Loucy (cell line): ENCODE measurements around the gene SMARCD3.

Source experiments
- H2AFZ ChIP-seq: fragments of 200-600 bp; sonication (generic); 2 replicates; pipeline ENCODE4 v1.6.0; 2016; ENCODE audit warnings: antibody characterized with exemption, mild to moderate bottlenecking, low read length, moderate library complexity
- H3F3A ChIP-seq: fragments of 200-600 bp; 2 replicates; pipeline ENCODE4 v1.6.0; 2016; ENCODE audit warnings: antibody characterized with exemption, low read depth, mild to moderate bottlenecking
- H3K27me3 ChIP-seq: fragments of 200-600 bp; sonication (generic); 2 replicates; pipeline ENCODE4 v1.6.1; 2014; ENCODE audit warnings: low read length, mild to moderate bottlenecking; ENCODE audit not compliant: insufficient read depth, poor library complexity, severe bottlenecking
- H3K36me3 ChIP-seq: fragments of 200-600 bp; sonication (generic); 2 replicates; pipeline ENCODE4 v1.6.1; 2016; ENCODE audit warnings: low read length; ENCODE audit not compliant: insufficient read depth
- H3K4me1 ChIP-seq: fragments of 200-600 bp; sonication (generic); 2 replicates; pipeline ENCODE4 v1.5.1; 2014; ENCODE audit warnings: low read length, mild to moderate bottlenecking; ENCODE audit not compliant: insufficient read depth, poor library complexity, severe bottlenecking
- H3K4me2 ChIP-seq: fragments of 200-600 bp; sonication (generic); 2 replicates; pipeline ENCODE4 v1.6.0; 2014; ENCODE audit warnings: antibody characterized with exemption, low read length, low read depth, mild to moderate bottlenecking; ENCODE audit not compliant: poor library complexity, severe bottlenecking
- H3K4me3 ChIP-seq: fragments of 200-600 bp; sonication (generic); 2 replicates; pipeline ENCODE4 v1.5.1; 2014; ENCODE audit warnings: low read length, mild to moderate bottlenecking, mixed read lengths; ENCODE audit not compliant: poor library complexity, severe bottlenecking
- H3K79me2 ChIP-seq: fragments of 200-600 bp; sonication (generic); 2 replicates; pipeline ENCODE4 v1.6.1; 2014; ENCODE audit warnings: low read length; ENCODE audit not compliant: insufficient read depth
- H3K9ac ChIP-seq: fragments of 200-600 bp; sonication (generic); 2 replicates; pipeline ENCODE4 v1.6.0; 2014; ENCODE audit warnings: mild to moderate bottlenecking, low read depth, low read length, moderate library complexity; ENCODE audit not compliant: poor library complexity, severe bottlenecking
- H3K9me2 ChIP-seq: fragments of 200-600 bp; sonication (generic); replicated peaks from 2 replicates; pipeline ENCODE4 v1.6.1; 2016; ENCODE audit warnings: low read depth, low read length, mixed read lengths
- H3K9me3 ChIP-seq: fragments of 200-600 bp; sonication (generic); 2 replicates; pipeline ENCODE4 v1.6.1; 2014; ENCODE audit warnings: mild to moderate bottlenecking, antibody characterized with exemption, low read length, low read depth; ENCODE audit not compliant: insufficient read depth
- H4K20me1 ChIP-seq: fragments of 200-600 bp; sonication (generic); 2 replicates; pipeline ENCODE4 v1.6.0; 2014; ENCODE audit warnings: antibody characterized with exemption, low read length, mild to moderate bottlenecking; ENCODE audit not compliant: insufficient read depth, poor library complexity, severe bottlenecking
- CTCF ChIP-seq: fragments of 200-600 bp; sonication (generic); conservative IDR thresholded peaks from 2 replicates; pipeline ENCODE4 v1.5.1; 2014; ENCODE audit warnings: mild to moderate bottlenecking, antibody characterized with exemption, low read length
- EZH2phosphoT487 ChIP-seq: fragments of 200-600 bp; IDR thresholded peaks from 2 replicates; pipeline ENCODE4 v1.6.1; 2018; ENCODE audit warnings: antibody characterized with exemption, mild to moderate bottlenecking, moderate library complexity, borderline replicate concordance

Gene SMARCD3

GRCh38 chr7:151275813-151276577 lies 27.5 kb upstream of the SMARCD3 start:
- no peaks in the 10 kb centered on the region for H3K36me3 ChIP-seq
- no peaks in the 10 kb centered on the region for H3K79me2 ChIP-seq
- peaks cover 22% of the 10 kb centered on the region for H3K4me1 ChIP-seq
- no peaks in the 10 kb centered on the region for H3K27me3 ChIP-seq
- H3K9me2 ChIP-seq: no peaks in the 10 kb centered on the region
- peak overlapping the region; percentile 8 for H3K9ac ChIP-seq
- TF ChIP-seq CTCF (no peak), EZH2phosphoT487 (no peak)
- H3F3A ChIP-seq: no peaks in the 10 kb centered on the region
- no peaks in the 10 kb centered on the region for H3K9me3 ChIP-seq
- no peaks in the 10 kb centered on the region for H4K20me1 ChIP-seq
- H2AFZ ChIP-seq: no peak overlapping the region; the same call in 1 of the 2 replicates
- peak overlapping the region; percentile 59 for H3K4me3 ChIP-seq
- H3K4me2 ChIP-seq: peak overlapping the region; percentile 56

GRCh38 chr7:151274936-151275812 lies 26.7 kb upstream of the SMARCD3 start:
- H3K4me3 ChIP-seq: no peak overlapping the region
- no peaks in the 10 kb centered on the region for H3K27me3 ChIP-seq
- H4K20me1 ChIP-seq: no peaks in the 10 kb centered on the region
- H3K79me2 ChIP-seq: no peaks in the 10 kb centered on the region
- TF ChIP-seq EZH2phosphoT487: no peak
- no peak for TF ChIP-seq CTCF
- H3F3A ChIP-seq: no peaks in the 10 kb centered on the region
- no peak overlapping the region for H2AFZ ChIP-seq
- no peaks in the 10 kb centered on the region for H3K36me3 ChIP-seq
- H3K4me1 ChIP-seq: peaks cover 22% of the 10 kb centered on the region
- no peak overlapping the region for H3K4me2 ChIP-seq
- no peak overlapping the region for H3K9ac ChIP-seq
- no peaks in the 10 kb centered on the region for H3K9me2 ChIP-seq
- no peaks in the 10 kb centered on the region for H3K9me3 ChIP-seq

- H3K4me2 ChIP-seq: no peak overlapping the region
- H3K9me2 ChIP-seq: no peaks in the 10 kb centered on the region
- H3K4me1 ChIP-seq: peaks cover 22% of the 10 kb centered on the region
- no peak overlapping the region for H2AFZ ChIP-seq
- H3K9me3 ChIP-seq: no peaks in the 10 kb centered on the region
- H4K20me1 ChIP-seq: no peaks in the 10 kb centered on the region
- no peak overlapping the region for H3K4me3 ChIP-seq
- H3K79me2 ChIP-seq: no peaks in the 10 kb centered on the region
- H3K9ac ChIP-seq: no peak overlapping the region
- no peak for TF ChIP-seq CTCF
- no peak for TF ChIP-seq EZH2phosphoT487
- H3K27me3 ChIP-seq: no peaks in the 10 kb centered on the region
- H3F3A ChIP-seq: no peaks in the 10 kb centered on the region
- no peaks in the 10 kb centered on the region for H3K36me3 ChIP-seq
Measured at GRCh38 chr7:151274396-151274795, 25.9 kb upstream of the SMARCD3 start.
